H1 (cell line): Measurements from ENCODE around the gene ACBD4. TPM values are rescaled to one million over a fixed set of nuclear protein-coding genes. Genes with fewer than 3 reads are reported as not detected.

Source experiments
- CTCF ChIA-PET: fragments of 300-600 bp; sonication (Branson Sonifier 250); formaldehyde crosslinking; loops from one replicate; lab custom pipeline; 2021; ENCODE audit not compliant: partially characterized antibody; lab: Charles Lee
- POLR2A ChIA-PET: fragments of 300-600 bp; sonication (Branson Sonifier 250); formaldehyde crosslinking; loops from one replicate; lab custom pipeline; 2021; ENCODE audit warnings: inconsistent platforms; ENCODE audit not compliant: partially characterized antibody; lab: Charles Lee
- DNase-seq, 2 experiments: peaks; one replicate each; pipeline versions ENCODE4 v3.0.0 to v3.0.0-alpha.2; 2010 to 2022; ENCODE audit warnings: low spot score in 2 of 2, low read depth in 1 of 2, mixed read lengths in 1 of 2
- FAIRE-seq: peaks from 2 replicates; lab custom pipeline; 2011; peaks lifted over from hg19 to GRCh38; lab: Jason Lieb, UNC
- H2AFZ ChIP-seq: 2 replicates; pipeline ENCODE4 v1.8.1; 2012; ENCODE audit warnings: low read length, inconsistent platforms
- H2AK5ac ChIP-seq: 2 replicates; pipeline ENCODE4 v1.6.1; 2013; ENCODE audit warnings: low read depth, low read length
- H2BK120ac ChIP-seq: replicated peaks from 2 replicates; pipeline ENCODE3; 2013; ENCODE audit warnings: low read depth, low read length, inconsistent platforms
- H2BK12ac ChIP-seq: 2 replicates; pipeline ENCODE4 v1.6.1; 2013; ENCODE audit warnings: low read depth, low read length
- H2BK15ac ChIP-seq: 2 replicates; pipeline ENCODE4 v1.6.1; 2013; ENCODE audit warnings: low read length
- H2BK20ac ChIP-seq: 2 replicates; pipeline ENCODE4 v1.6.1; 2013; ENCODE audit warnings: low read length
- H2BK5ac ChIP-seq: 2 replicates; pipeline ENCODE4 v1.6.1; 2013; ENCODE audit warnings: low read depth, low read length
- H3K14ac ChIP-seq: 2 replicates; pipeline ENCODE4 v1.6.1; 2013; ENCODE audit warnings: inconsistent platforms; ENCODE audit not compliant: insufficient read length
- H3K18ac ChIP-seq: 2 replicates; pipeline ENCODE4 v1.6.1; 2013; ENCODE audit warnings: low read length; ENCODE audit errors: extremely low read depth
- H3K23ac ChIP-seq: 2 replicates; pipeline ENCODE4 v1.6.1; 2013; ENCODE audit warnings: inconsistent platforms; ENCODE audit not compliant: insufficient read length
- H3K23me2 ChIP-seq: 2 replicates; pipeline ENCODE4 v1.6.1; 2013; ENCODE audit warnings: low read depth, low read length
- H3K27ac ChIP-seq: 2 replicates; pipeline ENCODE4 v1.6.1; 2011; ENCODE audit warnings: low read depth, low read length, inconsistent platforms
- H3K27me3 ChIP-seq, 4 experiments: replicated peaks in 1 of 4; 1 replicate in 1 of 4; 2 replicates in 3 of 4; pipeline versions ENCODE4 v1.6.1 to v1.8.1; 2011 to 2013; ENCODE audit warnings: low read length in 3 of 4, mild to moderate bottlenecking in 3 of 4, inconsistent platforms in 2 of 4, mixed read lengths in 2 of 4, moderate library complexity in 1 of 4; ENCODE audit not compliant: control insufficient read depth in 3 of 4, insufficient read depth in 3 of 4; ENCODE audit errors: extremely low read depth in 1 of 4
- H3K36me3 ChIP-seq, 4 experiments: 2 replicates each; pipeline versions ENCODE4 v1.6.1 to v1.8.1; 2011 to 2013; ENCODE audit warnings: mild to moderate bottlenecking in 4 of 4, low read length in 3 of 4, moderate library complexity in 2 of 4, control low read depth in 1 of 4, inconsistent platforms in 1 of 4; ENCODE audit not compliant: insufficient read depth in 4 of 4, control insufficient read depth in 2 of 4
- H3K4ac ChIP-seq: replicated peaks from 2 replicates; pipeline ENCODE3; 2013; ENCODE audit warnings: low read length, low read depth, mixed read lengths, inconsistent platforms; ENCODE audit not compliant: insufficient read length
- H3K4me1 ChIP-seq, 4 experiments: replicated peaks in 1 of 4; 1 replicate in 1 of 4; 2 replicates in 3 of 4; pipeline versions ENCODE4 v1.6.1 to v1.8.1; 2011 to 2013; ENCODE audit warnings: low read length in 3 of 4, inconsistent platforms in 2 of 4, mixed read lengths in 1 of 4; ENCODE audit not compliant: insufficient read depth in 4 of 4, control insufficient read depth in 3 of 4
- H3K4me2 ChIP-seq, 2 experiments: 2 replicates each; pipeline versions ENCODE4 v1.6.1 to v1.8.1; 2011 to 2013; ENCODE audit warnings: low read depth in 2 of 2, low read length in 2 of 2, control low read depth in 1 of 2, inconsistent platforms in 1 of 2, mild to moderate bottlenecking in 1 of 2; ENCODE audit not compliant: insufficient read depth in 1 of 2
- H3K4me3 ChIP-seq, 4 experiments: fragments of 200-600, 300-600 bp in 1 of 4; sonication (generic), shearing (Covaris generic), sonication (Bioruptor Twin) in 1 of 4; 2 replicates each; pipeline versions ENCODE4 v1.5.1 to v1.8.1; 2011 to 2016; ENCODE audit warnings: low read length in 4 of 4, low read depth in 3 of 4, control low read depth in 2 of 4, inconsistent platforms in 2 of 4, mild to moderate bottlenecking in 2 of 4, mixed read lengths in 1 of 4, moderate library complexity in 1 of 4; ENCODE audit not compliant: insufficient read depth in 2 of 4; ENCODE audit errors: extremely low read depth in 1 of 4
- H3K56ac ChIP-seq: replicated peaks from 2 replicates; pipeline ENCODE3; 2013; ENCODE audit warnings: low read depth, mild to moderate bottlenecking, mixed read lengths, low read length, inconsistent platforms; ENCODE audit not compliant: insufficient read length
- H3K79me1 ChIP-seq: 2 replicates; pipeline ENCODE4 v1.6.1; 2013; ENCODE audit warnings: low read depth, low read length, control low read depth
- H3K79me2 ChIP-seq, 2 experiments: 2 replicates each; pipeline versions ENCODE4 v1.6.1 to v1.8.1; 2012 to 2013; ENCODE audit warnings: low read length in 2 of 2, mild to moderate bottlenecking in 2 of 2, inconsistent platforms in 1 of 2; ENCODE audit not compliant: insufficient read depth in 2 of 2, control insufficient read depth in 1 of 2
- H3K9ac ChIP-seq, 4 experiments: replicated peaks in 1 of 4; 1 replicate in 1 of 4; 2 replicates in 3 of 4; pipeline versions ENCODE4 v1.6.1 to v1.8.1; 2011 to 2013; ENCODE audit warnings: low read depth in 3 of 4, low read length in 3 of 4, control low read depth in 2 of 4, mild to moderate bottlenecking in 2 of 4, moderate library complexity in 2 of 4, inconsistent platforms in 1 of 4; ENCODE audit errors: extremely low read depth in 1 of 4
- H3K9me3 ChIP-seq, 2 experiments: 2 replicates each; pipeline versions ENCODE4 v1.6.1 to v1.8.1; 2012 to 2013; ENCODE audit warnings: mild to moderate bottlenecking in 2 of 2, moderate library complexity in 2 of 2, control low read depth in 1 of 2, inconsistent platforms in 1 of 2, low read depth in 1 of 2, low read length in 1 of 2, mixed read lengths in 1 of 2; ENCODE audit not compliant: insufficient read depth in 2 of 2
- H4K20me1 ChIP-seq, 2 experiments: replicated peaks in 1 of 2; 2 replicates each; pipeline versions ENCODE3 to v1.8.1; 2011 to 2013; ENCODE audit warnings: inconsistent platforms in 2 of 2, low read length in 2 of 2, mild to moderate bottlenecking in 1 of 2; ENCODE audit not compliant: insufficient read depth in 2 of 2, control insufficient read depth in 1 of 2
- H4K5ac ChIP-seq: 2 replicates; pipeline ENCODE4 v1.6.1; 2013; ENCODE audit warnings: low read length, low read depth, mixed read lengths, inconsistent platforms; ENCODE audit not compliant: insufficient read length
- H4K8ac ChIP-seq: 2 replicates; pipeline ENCODE4 v1.8.0; 2013; ENCODE audit warnings: mild to moderate bottlenecking, moderate library complexity, low read length, inconsistent platforms; ENCODE audit not compliant: insufficient read depth; ENCODE audit errors: extremely low read depth
- H4K91ac ChIP-seq: replicated peaks from 2 replicates; pipeline ENCODE3; 2013; ENCODE audit warnings: low read length, mixed read lengths, inconsistent platforms; ENCODE audit not compliant: insufficient read length
- ATF2 ChIP-seq: IDR thresholded peaks from 2 replicates; pipeline ENCODE4 v1.6.1; 2012; ENCODE audit warnings: low read length, inconsistent platforms
- ATF3 ChIP-seq: IDR thresholded peaks from 2 replicates; pipeline ENCODE4 v1.6.1; 2011; ENCODE audit warnings: low read depth, mild to moderate bottlenecking, low read length; ENCODE audit not compliant: insufficient read depth
- CHD2 ChIP-seq: IDR thresholded peaks from 2 replicates; pipeline ENCODE4 v1.6.1; 2012; ENCODE audit warnings: low read length, improper control_type of control experiment
- CTBP2 ChIP-seq: IDR thresholded peaks from 2 replicates; pipeline ENCODE4 v1.7.0; 2011; ENCODE audit warnings: borderline replicate concordance, mild to moderate bottlenecking, moderate library complexity, mixed read lengths, low read length; ENCODE audit not compliant: insufficient read depth, insufficient read length
- EGR1 ChIP-seq: IDR thresholded peaks from 2 replicates; pipeline ENCODE4 v1.6.1; 2011; ENCODE audit warnings: low read depth, low read length, borderline replicate concordance
- FOSL1 ChIP-seq: IDR thresholded peaks from 2 replicates; pipeline ENCODE4 v1.6.1; 2011; ENCODE audit warnings: mild to moderate bottlenecking, low read depth, low read length, moderate library complexity; ENCODE audit not compliant: insufficient read depth
- HDAC2 ChIP-seq, 2 experiments: fragments of 300-600 bp in 1 of 2; sonication (generic) in 1 of 2; IDR thresholded peaks; 2 replicates each; pipeline ENCODE4 v1.6.1; 2011 to 2012; ENCODE audit warnings: low read depth in 2 of 2, low read length in 2 of 2, mild to moderate bottlenecking in 2 of 2, moderate library complexity in 2 of 2, borderline replicate concordance in 1 of 2, inconsistent platforms in 1 of 2
- KDM4A ChIP-seq: IDR thresholded peaks from one replicate; pipeline ENCODE4 v1.7.1; 2012; ENCODE audit warnings: low read depth, mild to moderate bottlenecking, moderate library complexity, low read length, inconsistent platforms; ENCODE audit not compliant: severe bottlenecking
- POU5F1 ChIP-seq: IDR thresholded peaks from 2 replicates; pipeline ENCODE4 v1.6.1; 2011; ENCODE audit warnings: low read depth, mild to moderate bottlenecking, low read length, moderate library complexity
- SP2 ChIP-seq: IDR thresholded peaks from 2 replicates; pipeline ENCODE4 v1.6.1; 2012; ENCODE audit warnings: mild to moderate bottlenecking, low read length, inconsistent platforms
- TAF1 ChIP-seq: IDR thresholded peaks from 2 replicates; pipeline ENCODE4 v1.6.1; 2011; ENCODE audit warnings: mild to moderate bottlenecking, low read depth, low read length
- YY1 ChIP-seq: IDR thresholded peaks from 2 replicates; pipeline ENCODE4 v1.6.1; 2011; ENCODE audit warnings: low read depth, mild to moderate bottlenecking, low read length
- WGBS, 2 experiments: shearing (Covaris generic) in 1 of 2; methylation state at CpG; one replicate each; pipeline versions ENCODE4 v1.1.6 to v1.1.7; 2013 to 2015; ENCODE audit warnings: low lambda C conversion rate in 2 of 2, mixed read lengths in 2 of 2, inconsistent platforms in 1 of 2, low coverage in 1 of 2, missing lambda C conversion rate in 1 of 2; ENCODE audit not compliant: insufficient replicate concordance in 2 of 2, insufficient coverage in 1 of 2, insufficient read length in 1 of 2; ENCODE audit errors: extremely low coverage in 1 of 2, missing lambda C conversion rate in 1 of 2; 5-methylcytosine and 5-hydroxymethylcytosine counted together
- polyA plus RNA-seq, 7 experiments: library from polyadenylated mRNA; depleted of rRNA in 3 of 7; stranded (reverse) in 5 of 7; unstranded in 2 of 7; fragments of >200 nt in 5 of 7; fragments of 200-250 nt in 2 of 7; gene quantifications; 1 replicate in 5 of 7; 2 replicates in 1 of 7; 4 replicates in 1 of 7; pipeline versions ENCODE4 v1.2.1 to v1.2.3, GENCODE V29; 2011 to 2013; ENCODE audit warnings: missing spikeins in 2 of 7, mixed read lengths in 2 of 7
- total RNA-seq: library from RNA; stranded (reverse); fragmentation: NEBNext Ultra II Directional; extraction: Animal tissue kit (Norgen Biotek cat#: 25700); gene quantifications from 2 replicates; pipeline ENCODE4 v1.2.1, GENCODE V29; 2021

Gene ACBD4
- total and polyA plus RNA-seq, 2 of the 8 experiments (the other 6 are each of a cell fraction or from before 2014, with no cell fraction given) = 7.3 to 10.7 TPM

GRCh38 chr17:45139533-45139920 lies 4.0 kb downstream of the ACBD4 start:
- H3K4ac ChIP-seq = no peak overlapping the region
- no peak overlapping the region for H4K8ac ChIP-seq
- H2BK12ac ChIP-seq = no peak overlapping the region
- H3K36me3 ChIP-seq = no peaks in the 10 kb centered on the region
- no peak overlapping the region for H3K27ac ChIP-seq
- H3K23me2 ChIP-seq = peaks cover 7% of the 10 kb centered on the region
- H3K79me2 ChIP-seq = no peaks in the 10 kb centered on the region
- TF ChIP-seq CTBP2 (no peak), YY1 (no peak), HDAC2 (IDR thresholded peaks at IDR 0.05; ENCODE audit: borderline replicate concordance in 1 of 2, low read depth in 2 of 2, low read length in 2 of 2) (no peak), KDM4A (no peak), SP2 (no peak), TAF1 (no peak), EGR1 (no peak), ATF3 (no peak), CHD2 (no peak), ATF2 (no peak), FOSL1 (no peak), POU5F1 (no peak)
- CTCF ChIA-PET = interaction anchor here (0.6 to 11.7 kb wide), 5 partner anchors 11 to 97 kb away, joined by 3 to 156 read pairs (median 3); partner anchors contain the start of gene HEXIM1
- DNase-seq (no peak), FAIRE-seq (no peak)
- H2BK15ac ChIP-seq = no peak overlapping the region
- H3K79me1 ChIP-seq = no peaks in the 10 kb centered on the region
- H4K5ac ChIP-seq = no peak overlapping the region
- no peak overlapping the region for H4K91ac ChIP-seq
- POLR2A ChIA-PET = interaction anchor here (1.0 to 15.8 kb wide), 5 partner anchors 10 to 31 kb away, joined by 3 to 185 read pairs (median 9); partner anchors contain the start of genes HEXIM1 and HEXIM2
- H2AFZ ChIP-seq = no peak overlapping the region
- no peaks in the 10 kb centered on the region for H3K9me3 ChIP-seq
- H3K9ac ChIP-seq = no peak overlapping the region
- H3K4me1 ChIP-seq = peaks cover 0 to 12% (median 9%) of the 10 kb centered on the region in 4 experiments; a peak in 5 of 7 replicates
- no peaks in the 10 kb centered on the region for H3K27me3 ChIP-seq
- no peak overlapping the region for H2BK20ac ChIP-seq
- no peak overlapping the region for H3K23ac ChIP-seq
- H3K56ac ChIP-seq = no peak overlapping the region
- no peak overlapping the region for H2BK120ac ChIP-seq
- no peaks in the 10 kb centered on the region for H4K20me1 ChIP-seq
- no peak overlapping the region for H3K14ac ChIP-seq
- H2BK5ac ChIP-seq = no peak overlapping the region
- H3K4me2 ChIP-seq = no peak overlapping the region
- 97% methylated on average over 4 of the region's 4 CpGs; no CpG with 5 or more reads in 1 of the 2 experiments for WGBS, 2 experiments
- no peak overlapping the region for H3K18ac ChIP-seq
- no peak overlapping the region for H2AK5ac ChIP-seq
- no peak overlapping the region for H3K4me3 ChIP-seq
